GM21447 (cell line): ENCODE data around the gene BRD4.
"Not testable (repeated sequence)": the region's sequence is repeated elsewhere in the genome, so short reads cannot be mapped to it uniquely, and the experiment has no call there.

Experiments
- ATAC-seq: cut with Tn5 transposase; IDR thresholded peaks from one replicate; pipeline ENCODE4 v1.9.1; 2021; ENCODE audit not compliant: unreplicated experiment

Gene BRD4

GRCh38 chr19:15332311-15332996, at the start of gene BRD4:
Gene BRD4, minus strand, starts transcription at chr19:15332539. Its CDS starts 59,440 bp downstream, at chr19:15273099.
- peak; percentile 33 for ATAC-seq

GRCh38 chr19:15381864-15382263, 49.5 kb upstream of the BRD4 start:
- ATAC-seq: no peak

GRCh38 chr19:15381429-15381828, 49.1 kb upstream of the BRD4 start:
- no peak for ATAC-seq

GRCh38 chr19:15379999-15380647, 47.8 kb upstream of the BRD4 start:
- ATAC-seq: peak; percentile 24

DNA sequence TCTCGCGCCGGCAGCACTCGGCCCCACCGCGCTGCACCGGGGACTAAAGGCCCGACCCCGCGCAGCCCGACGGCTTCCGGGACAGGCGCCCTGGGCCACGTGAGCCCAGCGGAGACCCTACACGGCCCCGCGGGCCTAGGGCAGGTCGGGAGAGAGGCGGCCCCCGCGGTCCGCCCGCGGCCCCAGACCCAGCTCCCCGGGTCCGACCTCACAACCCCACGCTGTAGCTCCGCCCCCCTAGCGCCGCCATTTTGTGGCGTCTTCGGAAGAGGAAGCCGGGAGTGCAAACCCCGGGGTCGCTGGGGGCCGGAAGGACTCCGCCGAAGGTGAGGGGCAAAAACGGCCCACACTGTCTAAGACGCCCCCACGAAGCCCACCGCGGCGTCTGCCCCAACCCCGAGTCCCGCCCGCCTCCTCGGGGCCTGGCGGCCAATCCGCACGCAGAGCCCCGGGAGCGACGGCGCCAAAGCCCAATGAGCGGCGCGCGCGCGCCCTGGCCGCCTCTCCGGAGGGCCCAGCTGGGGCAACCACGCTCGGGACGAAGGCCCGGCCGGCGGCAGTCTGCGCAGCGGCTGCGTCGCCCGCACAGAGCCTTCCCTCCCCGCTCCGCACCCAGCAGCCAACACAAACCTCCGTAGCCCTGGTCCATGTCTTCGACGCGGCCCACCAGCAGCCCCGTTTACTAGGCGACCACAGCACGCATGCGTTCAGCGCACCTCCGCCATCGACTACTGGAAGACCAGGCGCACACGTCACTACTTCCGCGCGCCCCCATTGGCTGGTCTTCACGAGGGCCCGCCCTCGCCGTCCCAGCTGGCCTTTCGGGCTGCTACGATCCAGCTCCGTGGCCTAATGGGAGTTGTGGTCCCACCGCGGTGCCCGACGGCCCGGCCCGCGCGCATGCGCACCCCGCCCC, 47.0 kb upstream of the BRD4 start, which contains the start of gene AKAP8:
Gene AKAP8, minus strand, starts transcription at position 705 of the 916 bp plus-strand sequence. Its CDS starts 56 bp downstream, at position 649.
- ATAC-seq: peak; percentile 76

GRCh38 chr19:15378534-15379082, 46.3 kb upstream of the BRD4 start:
- ATAC-seq: no peak

DNA sequence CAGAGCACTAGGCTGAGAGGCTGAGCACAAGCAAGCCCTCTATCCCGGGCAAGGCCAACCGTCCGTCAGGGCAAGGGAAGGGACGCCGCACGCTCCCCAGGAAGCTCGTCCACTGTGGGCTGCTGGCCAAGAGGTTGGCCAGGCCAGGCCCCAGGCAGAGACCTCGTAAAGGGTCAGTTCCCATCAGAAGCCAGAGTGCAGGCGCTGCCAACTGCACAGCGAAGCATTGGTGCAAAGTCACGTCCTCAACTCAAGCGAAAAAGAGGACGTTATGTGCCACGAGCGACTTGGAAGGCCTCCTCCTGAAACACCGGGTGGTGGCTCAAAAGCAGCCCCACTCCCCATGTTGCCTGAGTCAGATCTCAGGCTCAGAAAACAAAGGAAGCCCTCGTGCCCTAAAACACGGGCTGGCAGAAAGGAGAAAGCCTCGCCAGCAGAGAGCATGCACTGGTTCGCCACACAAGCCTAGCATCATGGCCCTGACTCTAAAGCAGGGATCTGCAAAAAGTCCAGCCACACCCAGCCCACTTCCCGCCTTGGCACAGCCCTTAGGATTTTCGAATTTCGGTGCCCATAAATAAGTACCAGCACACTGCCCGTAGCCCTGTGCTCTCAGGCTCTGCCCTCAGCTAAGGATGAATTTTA, 42.6 kb upstream of the BRD4 start:
- no peak for ATAC-seq

DNA sequence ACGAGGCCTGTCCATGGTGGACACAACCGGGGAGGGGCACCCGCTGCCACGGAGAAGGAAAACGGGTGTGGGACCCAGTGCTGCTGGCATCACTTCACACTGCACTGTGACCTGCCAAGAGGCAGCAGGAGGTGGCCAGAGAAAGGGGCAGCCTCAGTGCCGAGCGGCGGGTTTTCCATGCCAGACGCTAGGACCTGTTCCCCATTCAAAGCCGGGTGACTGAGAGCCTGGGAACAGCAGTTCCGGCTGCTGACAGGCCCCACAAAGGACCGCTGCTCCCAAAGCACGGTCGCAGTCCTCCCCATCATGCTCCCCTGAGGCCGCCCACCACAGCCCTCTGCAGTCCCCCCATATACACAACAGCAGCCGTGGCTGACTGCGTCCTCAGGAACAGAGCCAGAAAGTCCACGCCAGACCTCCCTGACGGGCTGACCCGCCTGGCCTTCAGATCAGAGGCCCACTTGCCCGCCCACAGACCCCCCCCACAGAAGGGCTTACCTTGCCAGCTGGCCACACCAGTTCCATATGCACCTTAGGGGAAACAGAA, 41.8 kb upstream of the BRD4 start:
- no peak for ATAC-seq

GRCh38 chr19:15373644-15374043, 41.3 kb upstream of the BRD4 start:
- no peak for ATAC-seq

GRCh38 chr19:15372891-15373301, 40.6 kb upstream of the BRD4 start:
- ATAC-seq: no peak

DNA sequence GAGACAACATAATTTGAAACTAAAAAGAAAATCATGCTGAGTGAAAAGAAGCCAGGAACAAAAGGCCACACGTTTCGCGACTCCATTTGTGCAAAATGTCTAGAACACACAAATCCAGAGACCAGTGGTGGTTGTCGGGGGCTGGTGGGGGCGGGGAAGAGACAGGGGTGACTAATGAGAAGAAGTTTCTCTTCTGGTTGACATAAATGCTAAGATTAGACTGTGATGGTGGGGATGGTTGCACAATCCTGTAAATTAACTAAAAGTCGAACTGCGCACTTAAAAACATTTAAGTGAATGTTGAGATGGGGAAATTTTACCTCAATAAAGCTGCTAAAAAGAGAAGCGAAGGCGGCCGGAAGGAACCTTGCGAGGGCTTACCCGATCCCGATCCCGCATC, 40.1 kb upstream of the BRD4 start:
- ATAC-seq: no peak

DNA sequence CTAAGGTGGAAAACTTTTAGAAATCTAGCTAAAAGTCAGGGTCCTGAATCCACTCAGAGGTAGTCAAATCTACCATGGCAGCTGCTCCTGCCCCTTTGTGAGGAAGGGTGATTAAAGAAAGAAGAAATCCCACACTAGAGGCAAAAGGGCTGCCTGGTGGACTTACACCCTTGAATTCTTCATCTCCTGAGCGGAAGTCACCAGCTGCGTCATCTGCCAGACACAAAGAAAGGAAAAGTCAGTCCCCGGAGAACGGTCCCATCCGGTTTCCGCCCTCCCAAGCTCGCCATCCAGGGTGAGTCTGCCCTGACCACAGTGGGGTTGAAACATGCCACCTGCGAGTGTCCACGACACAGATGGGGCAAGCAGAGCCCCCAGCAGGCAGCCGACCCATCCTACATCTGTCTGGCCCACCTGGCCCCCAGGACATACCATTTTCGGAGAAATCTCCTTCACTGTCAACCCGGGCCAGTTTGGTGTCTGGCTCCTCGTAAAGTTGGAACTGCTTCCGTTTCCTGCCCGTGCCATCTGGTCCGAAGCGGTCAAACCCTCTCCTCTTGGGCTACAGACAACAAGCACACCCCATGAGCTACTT, 39.5 kb upstream of the BRD4 start:
- no peak for ATAC-seq

DNA sequence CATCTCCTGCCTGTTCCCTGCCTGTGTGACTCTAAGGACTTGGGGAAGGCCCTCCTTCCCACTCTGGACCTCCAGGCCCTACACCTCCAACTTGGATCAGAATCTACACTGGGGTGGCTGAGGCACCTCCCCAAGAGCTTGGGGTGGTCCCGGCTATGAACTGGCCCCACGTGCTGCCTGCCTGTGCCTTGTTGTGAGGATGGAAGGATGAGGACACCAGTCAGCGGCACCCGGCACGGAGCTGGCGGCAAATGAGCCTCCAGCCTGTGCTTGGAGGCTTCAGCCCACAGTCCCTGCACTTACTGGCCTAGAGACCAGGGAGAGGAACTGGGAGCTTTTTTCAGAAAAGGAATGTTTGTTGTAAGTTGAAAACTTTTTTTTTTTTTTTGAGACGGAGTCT, 38.8 kb upstream of the BRD4 start:
- no peak for ATAC-seq

GRCh38 chr19:15369594-15369891, 37.2 kb upstream of the BRD4 start:
- ATAC-seq: no peak

GRCh38 chr19:15368798-15369593, 36.7 kb upstream of the BRD4 start:
- no peak for ATAC-seq

GRCh38 chr19:15368051-15368632, 35.8 kb upstream of the BRD4 start:
- no peak for ATAC-seq

DNA sequence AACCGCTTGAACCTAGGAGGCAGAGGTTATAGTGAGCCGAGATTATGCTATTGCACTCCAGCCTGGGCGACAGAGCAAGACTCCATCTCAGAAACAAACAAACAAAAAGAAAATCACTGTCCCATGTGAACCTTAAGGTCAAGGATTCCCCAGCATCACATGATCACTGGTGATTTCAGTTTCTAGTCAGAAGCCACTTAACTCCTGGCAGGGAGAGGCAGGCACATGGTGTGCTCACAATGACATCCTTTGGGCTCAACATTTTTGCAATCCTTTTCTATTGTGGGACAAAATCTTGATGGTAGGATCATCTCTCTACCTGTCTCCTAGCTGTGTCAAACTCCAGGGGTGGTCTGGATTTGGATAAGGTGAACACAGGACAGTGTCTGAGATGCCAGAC, 35.1 kb upstream of the BRD4 start:
- no peak for ATAC-seq

DNA sequence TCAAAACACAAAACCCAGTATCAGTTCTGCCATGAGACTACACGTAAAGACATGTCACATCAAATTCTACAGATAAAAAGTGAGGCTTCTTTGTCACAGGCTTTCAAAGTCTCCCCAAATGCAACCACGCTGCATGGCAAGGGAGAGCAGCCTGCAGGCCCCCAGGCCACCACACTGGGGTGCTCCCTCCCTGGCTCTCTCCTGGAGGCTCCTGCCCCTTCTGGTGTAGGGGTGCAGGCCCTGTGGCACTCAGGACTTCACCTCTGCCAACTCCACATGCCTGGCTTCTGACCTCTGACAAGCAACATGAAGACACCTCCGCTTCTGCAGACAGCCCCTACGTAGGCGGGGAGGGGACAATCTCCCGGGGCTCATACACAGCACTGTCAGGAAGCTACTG, 32.9 kb upstream of the BRD4 start:
- ATAC-seq: no peak

GRCh38 chr19:15363791-15364190, 31.5 kb upstream of the BRD4 start:
- ATAC-seq: not testable (repeated sequence)
